SK-N-SH (cell line): ENCODE data around the gene ARID1B. TPM values are rescaled to one million over a fixed set of nuclear protein-coding genes. Genes with fewer than 3 reads are reported as not detected.

Experiments used
- CTCF ChIA-PET: fragments of 300-600, 350-600 bp; formaldehyde crosslinking; extraction: SDS; loops from one replicate; lab custom pipeline; 2021; lab: Yijun Ruan, JAX
- POLR2A ChIA-PET: fragments of 350-600 bp; sonication (Branson Sonifier 250); formaldehyde crosslinking; extraction: SDS; loops from one replicate; lab custom pipeline; 2020; ENCODE audit warnings: antibody characterized with exemption, inconsistent platforms; lab: Yijun Ruan, JAX
- DNase-seq: peaks from one replicate; pipeline ENCODE4 v3.0.0; 2012
- H2AFZ ChIP-seq: fragments of 200-600 bp; sonication (generic); 2 replicates; pipeline ENCODE4 v1.8.1; 2016; ENCODE audit warnings: antibody characterized with exemption, mild to moderate bottlenecking, low read depth
- H3F3A ChIP-seq: fragments of 200-600 bp; sonication (generic); replicated peaks from 2 replicates; pipeline ENCODE3; 2016; ENCODE audit warnings: antibody characterized with exemption, mild to moderate bottlenecking; ENCODE audit not compliant: insufficient read depth
- H3K27ac ChIP-seq, 2 experiments: fragments of 200-500 bp in 1 of 2; fragments of 200-600 bp in 1 of 2; sonication (Bioruptor generic) in 1 of 2; sonication (generic), shearing (Covaris generic) in 1 of 2; 2 replicates each; pipeline versions ENCODE4 v1.5.1 to v1.6.1; 2014 to 2016; ENCODE audit warnings: low read depth in 2 of 2, inconsistent platforms in 1 of 2, low read length in 1 of 2, mild to moderate bottlenecking in 1 of 2, mixed read lengths in 1 of 2
- H3K27me3 ChIP-seq: fragments of 200-600 bp; sonication (generic), shearing (Covaris generic); 2 replicates; pipeline ENCODE4 v1.6.1; 2016; ENCODE audit warnings: mixed run types; ENCODE audit not compliant: insufficient read depth
- H3K36me3 ChIP-seq, 2 experiments: fragments of 200-500 bp in 1 of 2; fragments of 200-600 bp in 1 of 2; sonication (Bioruptor generic) in 1 of 2; sonication (generic) in 1 of 2; replicated peaks in 1 of 2; 2 replicates each; pipeline versions ENCODE3 to v1.5.1; 2014 to 2016; ENCODE audit warnings: low read length in 1 of 2, mild to moderate bottlenecking in 1 of 2; ENCODE audit not compliant: insufficient read depth in 2 of 2, control insufficient read depth in 1 of 2
- H3K4me1 ChIP-seq, 2 experiments: fragments of 200-500 bp in 1 of 2; fragments of 200-600 bp in 1 of 2; sonication (Bioruptor generic) in 1 of 2; sonication (generic), shearing (Covaris generic) in 1 of 2; 2 replicates each; pipeline versions ENCODE4 v1.5.1 to v1.6.1; 2014 to 2016; ENCODE audit warnings: low read depth in 1 of 2, low read length in 1 of 2, mixed run types in 1 of 2; ENCODE audit not compliant: insufficient read depth in 2 of 2, control insufficient read depth in 1 of 2
- H3K4me2 ChIP-seq: fragments of 200-600 bp; sonication (generic), shearing (Covaris generic); 2 replicates; pipeline ENCODE4 v1.6.1; 2017; ENCODE audit warnings: mixed run types
- H3K4me3 ChIP-seq, 2 experiments: fragments of 200-500 bp in 1 of 2; fragments of 200-600 bp in 1 of 2; sonication (Bioruptor generic) in 1 of 2; sonication (generic), shearing (Covaris generic) in 1 of 2; 2 replicates each; pipeline versions ENCODE4 v1.5.1 to v1.8.1; 2014 to 2016; ENCODE audit warnings: low read depth in 2 of 2, inconsistent platforms in 1 of 2, low read length in 1 of 2, mild to moderate bottlenecking in 1 of 2, mixed read lengths in 1 of 2, moderate library complexity in 1 of 2
- H3K79me2 ChIP-seq: fragments of 200-600 bp; sonication (generic); 2 replicates; pipeline ENCODE4 v1.8.1; 2017; ENCODE audit warnings: mild to moderate bottlenecking; ENCODE audit not compliant: insufficient read depth
- H3K9ac ChIP-seq: fragments of 200-600 bp; sonication (generic); 2 replicates; pipeline ENCODE4 v1.6.1; 2017; ENCODE audit warnings: mixed run types
- H3K9me2 ChIP-seq: fragments of 200-600 bp; sonication (generic); 2 replicates; pipeline ENCODE4 v1.6.1; 2017; ENCODE audit warnings: mixed run types
- H3K9me3 ChIP-seq: fragments of 200-600 bp; sonication (generic); 2 replicates; pipeline ENCODE4 v1.6.1; 2017; ENCODE audit warnings: mixed run types, mild to moderate bottlenecking, moderate library complexity
- H4K20me1 ChIP-seq: fragments of 200-600 bp; sonication (generic); 2 replicates; pipeline ENCODE4 v1.6.1; 2017; ENCODE audit warnings: mild to moderate bottlenecking, mixed run types; ENCODE audit not compliant: insufficient read depth
- ELF1 ChIP-seq: IDR thresholded peaks from 2 replicates; pipeline ENCODE4 v1.4.0; 2012
- EZH2phosphoT487 ChIP-seq: fragments of 200-600 bp; sonication (generic); IDR thresholded peaks from 2 replicates; pipeline ENCODE4 v1.6.1; 2017; ENCODE audit warnings: low read depth, mixed run types, mild to moderate bottlenecking, antibody characterized with exemption, moderate library complexity, borderline replicate concordance
- GATA2 ChIP-seq: sonication (generic); formaldehyde crosslinking; IDR thresholded peaks from 2 replicates; pipeline ENCODE4 v1.5.0; 2020; ENCODE audit warnings: mild to moderate bottlenecking, missing genetic modification reagents
- JUND ChIP-seq: IDR thresholded peaks from 2 replicates; pipeline ENCODE4 v1.4.0; 2012
- MEF2A ChIP-seq: IDR thresholded peaks from 2 replicates; pipeline ENCODE4 v1.4.0; 2012; ENCODE audit warnings: low read depth, borderline replicate concordance
- POLR2AphosphoS5 ChIP-seq: IDR thresholded peaks from 2 replicates; pipeline ENCODE4 v1.6.1; 2012; ENCODE audit warnings: low read depth, low read length
- RAD21 ChIP-seq: IDR thresholded peaks from 2 replicates; pipeline ENCODE4 v1.6.1; 2012; ENCODE audit warnings: mild to moderate bottlenecking, low read length
- RCOR1 ChIP-seq: fragments of 150-350 bp; IDR thresholded peaks from 2 replicates; pipeline ENCODE4 v1.6.1; 2017; ENCODE audit warnings: antibody characterized with exemption, low read length
- RXRA ChIP-seq: IDR thresholded peaks from 2 replicates; pipeline ENCODE4 v1.4.0; 2012; ENCODE audit warnings: low read depth, mild to moderate bottlenecking, borderline replicate concordance
- TAF1 ChIP-seq: IDR thresholded peaks from 2 replicates; pipeline ENCODE4 v1.6.1; 2012; ENCODE audit warnings: low read depth, mild to moderate bottlenecking, low read length, moderate library complexity, borderline replicate concordance
- TCF12 ChIP-seq: IDR thresholded peaks from 2 replicates; pipeline ENCODE4 v1.4.0; 2012
- YY1 ChIP-seq: IDR thresholded peaks from 2 replicates; pipeline ENCODE4 v1.4.0; 2012; ENCODE audit warnings: low read depth, mild to moderate bottlenecking
- WGBS: methylation state at CpG from one replicate; pipeline ENCODE4 v1.1.6; 2017; ENCODE audit warnings: low lambda C conversion rate; 5-methylcytosine and 5-hydroxymethylcytosine counted together
- polyA plus RNA-seq, 3 experiments: library from polyadenylated mRNA; depleted of rRNA; stranded (reverse); fragments of >200 nt; gene quantifications; 2 replicates each; pipeline ENCODE4 v1.2.3, GENCODE V29; 2012
- TF ChIP-seq, protein P1 (sequence below): IDR thresholded peaks from 2 replicates; pipeline ENCODE4 v1.6.1; 2012; ENCODE audit warnings: mild to moderate bottlenecking, low read depth, low read length, moderate library complexity
- TF ChIP-seq, protein P2 (sequence below): IDR thresholded peaks from 2 replicates; pipeline ENCODE4; 2012
- TF ChIP-seq, protein P3 (sequence below): IDR thresholded peaks from 2 replicates; pipeline ENCODE4 v1.4.0; 2012; ENCODE audit warnings: low read depth, borderline replicate concordance
- TF ChIP-seq, protein P4 (sequence below): IDR thresholded peaks from 2 replicates; pipeline ENCODE4 v1.4.0; 2012; ENCODE audit warnings: low read depth

ARID1B gene
- polyA plus RNA-seq, 1 of the 3 experiments (the other 2 are of a cell fraction): 13.6 TPM

DNA sequence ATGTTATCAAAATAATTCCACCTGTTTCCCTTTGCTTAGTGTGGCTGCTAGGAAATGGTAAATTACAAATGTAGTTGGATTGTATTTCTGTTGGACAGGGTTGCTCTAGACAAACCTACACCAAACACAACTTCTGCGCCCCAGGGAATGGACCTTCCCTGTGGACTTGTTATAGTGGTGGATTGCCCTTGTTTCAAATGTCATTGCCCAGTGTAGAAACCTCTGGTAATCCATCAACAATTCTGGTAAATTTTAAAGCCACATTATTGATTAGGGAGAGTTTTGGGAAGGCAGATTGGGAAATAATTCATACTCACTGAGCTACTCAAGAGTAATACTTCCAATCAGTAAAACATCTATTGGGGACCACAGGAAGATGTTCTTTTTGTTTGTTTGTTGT lies 239.8 kb downstream of the ARID1B start:
- Histone ChIP-seq H3K4me1 (peaks cover 4 to 11% of the 10 kb centered on the region in 2 experiments), H2AFZ (no peak overlapping the region), H3K27me3 (no peaks in the 10 kb centered on the region), H3K4me3 (no peak overlapping the region), H3K79me2 (peaks cover 81% of the 10 kb centered on the region), H3K9ac (no peak overlapping the region), H3K9me2 (no peaks in the 10 kb centered on the region), H4K20me1 (peaks cover 25% of the 10 kb centered on the region), H3K27ac (no peak overlapping the region), H3K9me3 (no peaks in the 10 kb centered on the region), H3F3A (peaks cover 15% of the 10 kb centered on the region), H3K36me3 (no peaks in the 10 kb centered on the region), H3K4me2 (no peak overlapping the region)
- no peak for DNase-seq
- ChIA-PET CTCF (interaction anchor here (1.2 kb wide), 1 partner anchor 13 kb away, joined by 3 read pairs; no protein-coding TSS in a partner anchor), POLR2A (no interaction called here)
- WGBS: 100% methylated on average over 1 of the region's 1 CpG
- TF ChIP-seq TCF12 (no peak), GATA2 (no peak), YY1 (no peak), RXRA (no peak)
- TF ChIP-seq, protein P1, sequence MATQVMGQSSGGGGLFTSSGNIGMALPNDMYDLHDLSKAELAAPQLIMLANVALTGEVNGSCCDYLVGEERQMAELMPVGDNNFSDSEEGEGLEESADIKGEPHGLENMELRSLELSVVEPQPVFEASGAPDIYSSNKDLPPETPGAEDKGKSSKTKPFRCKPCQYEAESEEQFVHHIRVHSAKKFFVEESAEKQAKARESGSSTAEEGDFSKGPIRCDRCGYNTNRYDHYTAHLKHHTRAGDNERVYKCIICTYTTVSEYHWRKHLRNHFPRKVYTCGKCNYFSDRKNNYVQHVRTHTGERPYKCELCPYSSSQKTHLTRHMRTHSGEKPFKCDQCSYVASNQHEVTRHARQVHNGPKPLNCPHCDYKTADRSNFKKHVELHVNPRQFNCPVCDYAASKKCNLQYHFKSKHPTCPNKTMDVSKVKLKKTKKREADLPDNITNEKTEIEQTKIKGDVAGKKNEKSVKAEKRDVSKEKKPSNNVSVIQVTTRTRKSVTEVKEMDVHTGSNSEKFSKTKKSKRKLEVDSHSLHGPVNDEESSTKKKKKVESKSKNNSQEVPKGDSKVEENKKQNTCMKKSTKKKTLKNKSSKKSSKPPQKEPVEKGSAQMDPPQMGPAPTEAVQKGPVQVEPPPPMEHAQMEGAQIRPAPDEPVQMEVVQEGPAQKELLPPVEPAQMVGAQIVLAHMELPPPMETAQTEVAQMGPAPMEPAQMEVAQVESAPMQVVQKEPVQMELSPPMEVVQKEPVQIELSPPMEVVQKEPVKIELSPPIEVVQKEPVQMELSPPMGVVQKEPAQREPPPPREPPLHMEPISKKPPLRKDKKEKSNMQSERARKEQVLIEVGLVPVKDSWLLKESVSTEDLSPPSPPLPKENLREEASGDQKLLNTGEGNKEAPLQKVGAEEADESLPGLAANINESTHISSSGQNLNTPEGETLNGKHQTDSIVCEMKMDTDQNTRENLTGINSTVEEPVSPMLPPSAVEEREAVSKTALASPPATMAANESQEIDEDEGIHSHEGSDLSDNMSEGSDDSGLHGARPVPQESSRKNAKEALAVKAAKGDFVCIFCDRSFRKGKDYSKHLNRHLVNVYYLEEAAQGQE: no peak
- TF ChIP-seq, protein P2, sequence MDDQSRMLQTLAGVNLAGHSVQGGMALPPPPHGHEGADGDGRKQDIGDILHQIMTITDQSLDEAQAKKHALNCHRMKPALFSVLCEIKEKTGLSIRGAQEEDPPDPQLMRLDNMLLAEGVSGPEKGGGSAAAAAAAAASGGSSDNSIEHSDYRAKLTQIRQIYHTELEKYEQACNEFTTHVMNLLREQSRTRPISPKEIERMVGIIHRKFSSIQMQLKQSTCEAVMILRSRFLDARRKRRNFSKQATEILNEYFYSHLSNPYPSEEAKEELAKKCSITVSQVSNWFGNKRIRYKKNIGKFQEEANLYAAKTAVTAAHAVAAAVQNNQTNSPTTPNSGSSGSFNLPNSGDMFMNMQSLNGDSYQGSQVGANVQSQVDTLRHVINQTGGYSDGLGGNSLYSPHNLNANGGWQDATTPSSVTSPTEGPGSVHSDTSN: no peak

DNA sequence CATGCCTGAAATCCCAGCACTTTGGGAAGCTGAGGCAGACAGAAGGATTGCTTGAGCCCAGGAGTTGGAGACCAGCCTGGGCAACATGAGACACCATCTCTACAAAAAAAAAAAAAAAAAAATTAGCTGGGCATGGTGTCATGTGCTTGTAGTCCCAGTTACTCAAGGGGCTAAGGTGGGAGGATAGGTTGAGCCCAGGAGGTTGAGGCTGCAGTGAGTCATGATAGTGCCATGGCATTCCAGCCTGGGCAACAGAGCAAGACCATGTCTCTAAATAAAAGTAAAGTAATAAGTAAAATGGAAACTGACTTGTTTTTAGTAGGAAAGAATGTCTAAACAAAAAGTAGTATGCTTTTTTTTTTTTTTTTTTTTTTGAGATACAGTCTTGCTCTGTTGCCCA lies 240.7 kb downstream of the ARID1B start:
- no peak for DNase-seq
- TF ChIP-seq JUND: no peak
- no peak for TF ChIP-seq GATA2
- no peak for TF ChIP-seq RAD21
- TF ChIP-seq MEF2A: no peak
- no peak for TF ChIP-seq YY1
- TF ChIP-seq, protein P3, sequence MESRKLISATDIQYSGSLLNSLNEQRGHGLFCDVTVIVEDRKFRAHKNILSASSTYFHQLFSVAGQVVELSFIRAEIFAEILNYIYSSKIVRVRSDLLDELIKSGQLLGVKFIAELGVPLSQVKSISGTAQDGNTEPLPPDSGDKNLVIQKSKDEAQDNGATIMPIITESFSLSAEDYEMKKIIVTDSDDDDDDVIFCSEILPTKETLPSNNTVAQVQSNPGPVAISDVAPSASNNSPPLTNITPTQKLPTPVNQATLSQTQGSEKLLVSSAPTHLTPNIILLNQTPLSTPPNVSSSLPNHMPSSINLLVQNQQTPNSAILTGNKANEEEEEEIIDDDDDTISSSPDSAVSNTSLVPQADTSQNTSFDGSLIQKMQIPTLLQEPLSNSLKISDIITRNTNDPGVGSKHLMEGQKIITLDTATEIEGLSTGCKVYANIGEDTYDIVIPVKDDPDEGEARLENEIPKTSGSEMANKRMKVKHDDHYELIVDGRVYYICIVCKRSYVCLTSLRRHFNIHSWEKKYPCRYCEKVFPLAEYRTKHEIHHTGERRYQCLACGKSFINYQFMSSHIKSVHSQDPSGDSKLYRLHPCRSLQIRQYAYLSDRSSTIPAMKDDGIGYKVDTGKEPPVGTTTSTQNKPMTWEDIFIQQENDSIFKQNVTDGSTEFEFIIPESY: no peak
- no peak for TF ChIP-seq RCOR1
- no peak for TF ChIP-seq TAF1
- TF ChIP-seq, protein P4, sequence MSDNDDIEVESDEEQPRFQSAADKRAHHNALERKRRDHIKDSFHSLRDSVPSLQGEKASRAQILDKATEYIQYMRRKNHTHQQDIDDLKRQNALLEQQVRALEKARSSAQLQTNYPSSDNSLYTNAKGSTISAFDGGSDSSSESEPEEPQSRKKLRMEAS: no peak
- no peak for TF ChIP-seq ELF1
- no peak for TF ChIP-seq EZH2phosphoT487
- no peak for TF ChIP-seq POLR2AphosphoS5
- ChIA-PET CTCF (no interaction called here), POLR2A (no interaction called here)
- no peaks in the 10 kb centered on the region for H3K36me3 ChIP-seq
- peaks cover 25% of the 10 kb centered on the region for H4K20me1 ChIP-seq
- no peak overlapping the region for H2AFZ ChIP-seq
- H3K4me3 ChIP-seq: no peak overlapping the region
- H3K27me3 ChIP-seq: no peaks in the 10 kb centered on the region
- H3K4me2 ChIP-seq: no peak overlapping the region
- no peaks in the 10 kb centered on the region for H3K9me3 ChIP-seq
- peaks cover 22% of the 10 kb centered on the region for H3F3A ChIP-seq
- H3K9ac ChIP-seq: no peak overlapping the region
- peaks cover 81% of the 10 kb centered on the region for H3K79me2 ChIP-seq
- H3K27ac ChIP-seq: no peak overlapping the region
- peaks cover 7 to 16% of the 10 kb centered on the region in 2 experiments for H3K4me1 ChIP-seq
- H3K9me2 ChIP-seq: no peaks in the 10 kb centered on the region
